ENCODE data around the gene CARS2. TPM values are rescaled to one million over a fixed set of nuclear protein-coding genes. Genes with fewer than 3 reads are reported as not detected.
"Not testable (repeated sequence)": the region's sequence is repeated elsewhere in the genome, so short reads cannot be mapped to it uniquely, and the experiment has no call there.

CARS2 gene
- total RNA-seq, 1 donor from 2014 or later = 66.5 TPM

DNA sequence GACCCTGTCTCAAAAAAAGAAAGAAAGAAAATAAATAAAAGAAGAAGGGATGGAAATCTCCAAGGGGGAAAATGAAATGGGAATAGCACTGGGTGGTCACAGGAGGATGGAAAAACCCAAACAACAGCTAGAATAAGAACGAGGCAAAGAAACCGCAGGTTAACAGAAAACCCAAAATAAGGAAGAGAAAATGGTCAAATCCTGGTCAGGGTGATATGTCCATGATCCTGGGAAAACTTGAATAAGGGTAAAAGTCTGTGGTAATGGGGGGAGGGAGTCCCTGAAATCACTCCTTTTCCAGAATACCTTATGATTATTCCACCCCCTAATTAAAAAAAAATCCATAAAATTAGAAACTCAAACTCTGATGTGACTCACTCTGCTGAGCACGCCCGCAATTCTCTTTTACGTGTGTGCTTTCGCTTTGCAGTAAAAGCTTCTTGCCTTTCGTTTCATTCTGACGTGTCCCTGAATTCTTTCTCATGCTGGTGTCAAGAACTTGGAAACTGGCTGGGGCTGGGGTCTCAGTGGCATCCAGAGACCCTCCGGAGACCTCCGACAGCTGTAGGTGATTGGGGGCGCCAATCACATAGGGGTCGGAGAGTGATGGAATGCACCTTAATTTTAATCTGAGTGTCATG, 94.8 kb downstream of the CARS2 start:
- intact Hi-C loops (cut with DNase I) = no loop called here
- ATAC-seq (no peak), DNase-seq (ENCODE audit: low spot score) (no peak)

DNA sequence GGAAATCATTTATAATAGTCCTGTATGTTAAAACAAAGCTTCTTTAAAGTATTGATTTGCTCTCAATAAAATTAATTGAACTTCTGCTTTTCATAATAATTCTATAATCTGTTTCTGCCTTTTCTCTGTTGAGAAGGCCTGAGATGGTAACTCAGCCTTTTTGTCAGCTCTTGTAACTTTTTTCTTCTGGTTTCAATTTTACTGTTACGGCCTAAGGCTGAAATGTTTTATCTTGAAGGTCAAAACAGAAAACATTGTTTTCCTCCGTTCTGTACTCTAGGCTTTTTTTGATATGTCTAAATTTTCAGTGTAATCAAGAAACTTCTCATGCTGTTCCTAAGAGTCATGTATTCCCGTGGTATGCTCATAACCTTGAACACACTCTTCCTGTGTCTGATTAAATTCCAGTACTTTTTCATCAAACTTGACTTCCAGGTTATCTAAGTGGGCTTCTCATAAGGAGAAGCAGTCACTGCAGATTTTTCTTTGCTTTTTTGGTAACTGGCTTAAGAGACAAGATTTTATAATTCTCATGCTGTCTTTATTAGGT, 98.2 kb downstream of the CARS2 start:
- ATAC-seq (no peak), DNase-seq (ENCODE audit: low spot score) (no peak)
- intact Hi-C loops (cut with DNase I) = no loop called here

DNA sequence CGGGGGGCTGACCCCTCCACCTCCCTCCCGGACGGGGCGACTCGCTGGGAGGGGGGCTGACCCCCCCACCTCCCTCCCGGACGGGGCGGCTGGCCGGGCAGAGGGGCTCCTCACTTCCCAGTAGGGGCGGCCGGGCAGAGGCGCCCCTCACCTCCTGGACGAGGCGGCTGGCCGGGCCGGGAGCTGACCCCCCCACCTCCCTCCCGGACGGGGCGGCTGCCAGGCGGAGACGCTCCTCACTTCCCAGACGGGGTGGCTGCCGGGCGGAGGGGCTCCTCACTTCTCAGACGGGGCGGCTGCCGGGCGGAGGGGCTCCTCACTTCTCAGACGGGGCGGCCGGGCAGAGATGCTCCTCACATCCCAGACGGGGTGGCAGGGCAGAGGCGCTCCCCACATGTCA, 99.6 kb downstream of the CARS2 start:
- intact Hi-C loops (cut with DNase I); DNase-seq (ENCODE audit: low spot score); ATAC-seq: not testable (repeated sequence)

DNA sequence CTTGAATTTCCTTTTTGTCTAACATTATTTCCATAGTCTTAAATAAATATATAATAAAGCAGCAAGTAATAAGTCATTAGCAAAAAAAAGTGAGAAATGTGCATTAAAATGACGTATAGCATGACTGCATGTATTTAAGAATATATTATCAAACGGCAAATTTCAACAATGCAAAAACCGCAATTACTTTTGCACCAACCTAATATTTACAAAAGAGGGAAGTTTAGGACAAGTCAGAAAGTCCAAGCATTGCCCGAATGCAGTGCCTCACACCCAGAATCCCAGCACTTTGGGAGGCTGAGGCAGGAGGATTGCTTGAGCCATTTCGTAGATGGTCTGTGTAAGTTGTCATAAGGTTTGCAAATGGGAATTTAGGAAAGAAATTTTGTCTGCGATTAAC, 100.8 kb downstream of the CARS2 start:
- ATAC-seq = no peak
- DNase-seq (ENCODE audit: low spot score) = no peak
- intact Hi-C loops (cut with DNase I) = no loop called here

DNA sequence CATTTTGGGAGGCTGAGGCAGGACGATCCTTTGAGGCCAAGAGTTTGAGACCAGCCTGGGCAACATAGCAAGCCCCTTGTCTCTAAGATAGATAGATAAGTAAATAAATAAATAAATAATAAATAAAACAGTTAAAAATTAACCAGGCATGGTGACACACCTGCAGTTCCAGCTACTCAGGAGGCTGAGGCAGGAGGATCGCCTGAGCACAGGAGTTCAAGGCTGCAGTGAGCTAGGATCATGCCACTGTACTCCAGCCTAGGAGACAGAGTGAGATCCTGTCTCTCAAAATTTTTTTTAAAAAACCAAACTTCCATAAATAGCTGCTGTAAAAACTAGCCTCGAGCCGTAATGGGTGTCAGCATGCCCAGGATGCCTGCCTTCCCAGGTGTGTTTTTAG, 104.9 kb downstream of the CARS2 start:
- ATAC-seq (no peak), DNase-seq (ENCODE audit: low spot score) (no peak)
- intact Hi-C loops (cut with DNase I) = loop anchor here (2.0 kb wide), 1 partner anchor 30 kb away; no protein-coding TSS in a partner anchor

DNA sequence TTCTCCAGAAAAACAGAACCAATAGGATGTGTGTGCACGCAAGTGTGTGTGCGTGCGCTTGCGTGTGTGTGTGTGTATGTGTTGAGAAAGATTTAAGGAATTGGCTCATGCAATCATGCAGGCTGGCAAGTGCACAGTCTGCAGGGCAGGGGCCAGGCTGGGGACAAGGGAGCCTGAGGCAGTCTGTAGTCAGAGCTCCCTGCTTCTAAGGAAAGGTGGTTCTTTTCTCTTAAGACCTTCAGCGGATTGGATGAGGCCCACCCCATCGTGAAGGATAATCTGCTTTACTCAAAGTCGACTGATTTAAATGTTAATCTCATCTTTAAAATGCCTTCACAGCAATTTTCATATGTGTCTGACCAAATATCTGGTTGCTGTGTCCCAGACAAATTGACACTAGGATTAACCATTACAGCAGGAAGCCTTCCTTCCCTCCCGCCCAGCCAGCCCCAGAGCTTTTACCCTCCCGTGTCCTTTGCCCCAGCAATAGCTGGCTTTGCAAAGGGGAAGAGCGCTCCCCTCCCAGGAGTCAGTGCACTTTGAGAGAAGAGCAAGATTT, 105.6 kb downstream of the CARS2 start:
- intact Hi-C loops (cut with DNase I) = loop anchor here (2.0 kb wide), 1 partner anchor 30 kb away; no protein-coding TSS in a partner anchor
- ATAC-seq (no peak), DNase-seq (ENCODE audit: low spot score) (no peak)

DNA sequence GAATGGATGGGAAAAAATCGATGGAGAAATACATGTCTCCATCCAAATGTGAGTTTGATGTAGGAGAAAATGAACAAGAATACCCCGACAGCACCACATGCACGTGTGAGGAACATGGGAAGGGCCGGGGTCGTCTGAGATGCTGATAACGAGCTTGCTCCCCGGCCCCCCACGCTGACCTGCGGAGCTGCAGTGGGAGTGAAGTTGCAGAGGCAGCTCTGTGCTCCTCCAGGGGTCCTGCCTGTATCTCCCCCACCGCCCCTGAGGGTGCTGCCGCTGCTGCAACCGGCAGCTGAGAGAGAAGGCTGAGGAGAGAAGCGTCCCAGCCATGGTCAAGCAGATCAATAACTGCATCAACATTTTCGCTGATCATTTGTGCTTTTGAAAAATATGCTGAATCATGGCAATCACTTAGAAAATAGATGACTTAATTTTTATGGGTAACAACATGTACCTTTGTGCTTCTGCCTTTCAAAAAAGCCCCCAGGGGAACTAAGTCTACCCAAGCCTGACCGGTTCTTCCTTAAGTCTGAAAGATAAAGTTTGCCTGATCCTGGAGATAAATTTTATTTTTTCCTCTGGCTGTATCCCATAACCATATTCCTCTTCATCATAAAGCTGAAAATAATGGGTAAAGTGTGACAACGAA, 108.8 kb downstream of the CARS2 start:
- ATAC-seq = no peak
- DNase-seq (ENCODE audit: low spot score) = no peak
- intact Hi-C loops (cut with DNase I) = no loop called here

DNA sequence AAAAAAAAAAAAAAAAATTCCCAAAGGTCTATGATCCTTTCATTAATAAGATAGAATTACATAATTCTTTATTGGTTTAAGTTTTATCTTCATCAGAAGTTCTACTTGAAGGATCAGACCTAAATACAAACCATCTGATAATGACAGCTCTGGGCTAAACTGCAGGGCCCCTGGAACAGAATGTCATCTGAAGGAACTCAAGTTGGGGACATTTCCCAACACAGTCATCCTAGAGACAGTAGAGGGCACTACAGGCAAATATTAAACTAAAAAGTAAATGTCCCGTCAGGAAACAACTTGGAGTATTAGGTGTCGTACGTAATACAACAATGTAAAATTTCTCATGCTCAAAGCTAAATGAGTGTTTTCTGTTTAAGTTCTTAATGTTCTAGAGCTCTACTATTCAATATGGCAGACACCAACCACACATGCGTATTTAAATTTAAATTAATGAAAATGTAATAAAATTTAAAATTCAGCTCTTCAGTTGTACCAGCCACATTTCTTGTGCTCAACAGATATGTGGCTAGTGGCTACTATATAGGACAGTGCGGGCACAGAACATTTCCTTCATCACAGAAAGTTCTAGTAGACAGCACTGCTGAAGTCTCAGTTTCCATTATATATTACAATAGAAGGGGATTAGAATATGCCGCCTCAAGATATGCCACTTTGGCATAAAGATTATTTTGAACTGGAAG, 112.3 kb downstream of the CARS2 start:
- ATAC-seq (peak; percentile 85), DNase-seq (ENCODE audit: low spot score) (peak; percentile 37)

DNA sequence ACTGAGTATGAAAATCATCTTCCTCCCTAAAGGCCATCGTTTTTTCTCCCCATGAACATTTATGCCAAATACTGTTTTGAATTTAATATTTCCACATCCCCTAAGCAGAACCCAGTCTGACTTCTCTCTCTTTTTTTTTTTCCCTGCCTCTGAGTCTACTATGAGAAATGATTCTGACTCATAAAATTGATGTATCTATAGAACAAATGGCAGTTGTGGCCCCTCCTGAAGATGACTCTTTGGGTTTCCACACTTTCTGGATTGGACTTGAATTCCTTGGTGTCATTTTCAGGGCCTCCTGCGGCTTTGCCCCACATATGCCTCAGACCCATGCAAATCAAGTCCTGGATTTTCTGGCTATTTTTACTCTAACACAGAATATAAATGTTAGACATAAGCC, 113.3 kb downstream of the CARS2 start:
- no peak for DNase-seq (ENCODE audit: low spot score)
- no peak for ATAC-seq
- intact Hi-C loops (cut with DNase I) = no loop called here

More for the DNA sequence above, 112.3 kb downstream of the CARS2 start:
- intact Hi-C loops (cut with DNase I) = no loop called here

Other genes starting within 250 kb of the CARS2 start
- gene RAB20, start 144.4 kb downstream of the CARS2 start, total RNA-seq = 23.8 TPM
- 38.9 TPM for gene NAXD, start 90.6 kb downstream of the CARS2 start, total RNA-seq
- 17.4 TPM for gene ING1, start 7.6 kb upstream of the CARS2 start, total RNA-seq
- 254 TPM for gene ANKRD10, start 209.0 kb upstream of the CARS2 start, total RNA-seq

All from sciatic nerve (tissue), 2 donors.